ENCODE data around the gene KIF1C. TPM values are rescaled to one million over a fixed set of nuclear protein-coding genes. Genes with fewer than 3 reads are reported as not detected.
"Not testable (repeated sequence)": the region's sequence is repeated elsewhere in the genome, so short reads cannot be mapped to it uniquely, and the experiment has no call there.

KIF1C gene
- total RNA-seq, 2 donors from 2014 or later: 59.5 to 88.9 TPM

DNA sequence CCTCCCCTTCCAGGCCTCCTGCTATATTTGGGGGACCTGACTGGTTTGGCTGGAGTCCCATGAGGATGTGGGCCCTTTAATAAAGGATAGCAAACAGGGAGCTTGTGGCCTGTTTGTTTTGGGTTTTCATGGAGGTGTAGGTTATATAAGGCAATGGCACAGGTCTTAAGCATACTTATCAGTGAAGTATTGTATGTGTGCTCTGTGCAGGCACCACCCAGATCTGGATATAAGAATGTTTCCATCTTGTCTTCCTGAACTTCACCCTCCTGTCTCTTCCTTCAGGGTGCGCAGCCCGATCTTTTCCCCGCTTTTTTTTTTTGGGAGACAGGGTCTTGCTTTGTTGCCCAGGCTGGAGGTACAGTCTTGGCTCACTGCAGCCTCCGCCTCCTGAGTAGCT, 26.9 kb downstream of the KIF1C start:
- 98% methylated on average over 4 of the region's 4 CpGs for WGBS
- no peaks in the 10 kb centered on the region for H3K27me3 ChIP-seq (replicated peaks; ENCODE audit: insufficient read depth)
- peaks cover 0 to 23% of the 10 kb centered on the region in 2 donors for H3K36me3 ChIP-seq
- no peak overlapping the region for H3K4me3 ChIP-seq
- H3K9me3 ChIP-seq: no peaks in the 10 kb centered on the region
- DNase-seq (ENCODE audit: low spot score): no peak
- intact Hi-C loops (cut with DNase I): no loop called here
- TF ChIP-seq POLR2AphosphoS5 (IDR thresholded peaks at IDR 0.05) (no peak), CTCF (IDR thresholded peaks at IDR 0.05) (no peak), POLR2A (IDR thresholded peaks at IDR 0.05) (no peak)
- no peak overlapping the region for H3K27ac ChIP-seq
- H3K4me1 ChIP-seq (replicated peaks): no peaks in the 10 kb centered on the region

GRCh38 chr17:5027299-5027698, 29.5 kb downstream of the KIF1C start:
- 91% methylated on average over 6 of the region's 6 CpGs for WGBS
- Histone ChIP-seq H3K27ac (no peak overlapping the region), H3K9me3 (no peaks in the 10 kb centered on the region), H3K27me3 (replicated peaks; ENCODE audit: insufficient read depth) (no peaks in the 10 kb centered on the region), H3K36me3 (peaks cover 0 to 8% of the 10 kb centered on the region in 2 donors), H3K4me1 (replicated peaks) (no peaks in the 10 kb centered on the region), H3K4me3 (no peak overlapping the region)
- intact Hi-C loops (cut with DNase I): no loop called here
- no peak for DNase-seq (ENCODE audit: low spot score)
- TF ChIP-seq CTCF (IDR thresholded peaks at IDR 0.05): no peak
- no peak for TF ChIP-seq POLR2AphosphoS5 (IDR thresholded peaks at IDR 0.05)
- TF ChIP-seq POLR2A (IDR thresholded peaks at IDR 0.05): no peak

DNA sequence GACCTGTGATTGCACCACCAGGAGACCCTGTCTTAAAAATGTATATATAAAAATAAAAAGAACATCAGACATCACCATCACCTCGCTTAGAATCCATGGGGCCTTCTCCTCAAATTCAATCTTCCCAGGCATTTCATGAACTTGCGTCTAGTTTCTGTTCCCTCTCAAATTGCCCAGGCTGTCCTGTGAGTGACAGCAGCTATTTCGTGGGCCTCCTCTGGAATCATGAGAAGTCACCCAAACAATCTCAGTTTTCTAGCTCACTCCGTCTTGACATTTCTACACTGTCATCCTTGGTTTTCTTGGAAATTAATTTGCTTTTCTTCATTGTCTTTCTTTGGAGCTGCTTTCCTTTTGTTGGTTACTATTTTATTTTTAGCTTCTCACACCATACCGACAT, 30.2 kb downstream of the KIF1C start:
- Histone ChIP-seq H3K27me3 (replicated peaks; ENCODE audit: insufficient read depth) (no peaks in the 10 kb centered on the region), H3K4me3 (no peak overlapping the region), H3K9me3 (no peaks in the 10 kb centered on the region), H3K27ac (no peak overlapping the region), H3K4me1 (replicated peaks) (no peaks in the 10 kb centered on the region), H3K36me3 (peaks cover 0 to 7% of the 10 kb centered on the region in 2 donors)
- TF ChIP-seq CTCF (IDR thresholded peaks at IDR 0.05): no peak
- TF ChIP-seq POLR2A (IDR thresholded peaks at IDR 0.05): no peak
- no peak for TF ChIP-seq POLR2AphosphoS5 (IDR thresholded peaks at IDR 0.05)
- intact Hi-C loops (cut with DNase I): no loop called here
- 74% methylated on average over 5 of the region's 5 CpGs for WGBS
- DNase-seq (ENCODE audit: low spot score): no peak

GRCh38 chr17:5030168-5030567, 32.4 kb downstream of the KIF1C start:
- H3K9me3 ChIP-seq; H3K4me3 ChIP-seq; H3K4me1 ChIP-seq (replicated peaks); intact Hi-C loops (cut with DNase I); H3K27ac ChIP-seq; H3K36me3 ChIP-seq; H3K27me3 ChIP-seq (replicated peaks; ENCODE audit: insufficient read depth); DNase-seq (ENCODE audit: low spot score): not testable (repeated sequence)
- WGBS: 97% methylated on average over 2 of the region's 2 CpGs

DNA sequence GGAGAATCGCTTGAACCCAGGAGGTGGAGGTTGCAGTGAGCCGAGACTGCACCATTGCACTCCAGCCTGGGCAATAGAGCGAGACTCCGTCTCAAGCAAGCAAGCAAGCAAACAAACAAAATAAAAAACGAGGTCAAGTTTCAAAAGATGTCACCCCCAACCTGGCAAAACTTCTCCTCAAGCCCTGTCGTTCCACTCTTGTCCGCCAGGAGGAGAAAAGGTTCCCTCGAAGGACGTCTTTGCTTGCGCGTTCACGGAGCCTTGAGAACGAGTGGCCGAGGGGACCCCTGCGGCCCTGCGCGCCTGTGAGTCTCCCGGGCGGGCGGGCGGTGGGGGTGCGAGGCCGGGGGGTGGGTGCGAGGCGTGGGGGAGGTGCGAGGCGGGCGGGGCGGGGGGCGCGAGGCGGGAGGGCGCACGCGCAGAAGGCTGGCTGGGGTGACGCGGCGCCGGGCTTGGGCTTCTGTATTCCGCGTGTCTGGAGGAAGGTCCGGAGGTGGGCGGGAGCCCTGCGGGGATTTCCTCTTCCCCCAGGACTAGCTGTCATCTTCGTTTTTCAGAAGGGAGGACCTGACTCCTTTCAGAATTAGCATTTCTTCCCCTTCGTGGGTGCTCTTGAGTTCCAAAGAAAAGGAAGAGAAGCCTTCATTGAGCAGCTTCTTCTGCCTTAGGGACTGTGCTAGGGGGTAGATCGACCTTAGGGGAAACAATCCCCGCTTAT, 33.8 kb downstream of the KIF1C start:
- Histone ChIP-seq H3K4me3 (peak overlapping the region; percentile 31 to 44), H3K36me3 (no peaks in the 10 kb centered on the region), H3K27me3 (replicated peaks; ENCODE audit: insufficient read depth) (no peaks in the 10 kb centered on the region), H3K9me3 (no peaks in the 10 kb centered on the region), H3K4me1 (replicated peaks) (no peaks in the 10 kb centered on the region), H3K27ac (peak overlapping the region in 1 of 2 donors; percentile 44)
- peak; percentile 65 for DNase-seq (ENCODE audit: low spot score)
- intact Hi-C loops (cut with DNase I): no loop called here
- no peak for TF ChIP-seq POLR2A (IDR thresholded peaks at IDR 0.05)
- peak; percentile 70 to 81 (median 76) for TF ChIP-seq CTCF (IDR thresholded peaks at IDR 0.05)
- TF ChIP-seq POLR2AphosphoS5 (IDR thresholded peaks at IDR 0.05): peak; percentile 23
- 5% methylated on average over 40 of the region's 48 CpGs for WGBS

Data from prostate gland (tissue), 2 donors.